OCI-LY7 (cell line): ENCODE measurements around the gene FABP6.

Experiments
- CTCF ChIP-seq: fragments of 200-600 bp; sonication (generic); conservative IDR thresholded peaks from 2 replicates; pipeline ENCODE4 v1.5.1; 2014; ENCODE audit warnings: mild to moderate bottlenecking, antibody characterized with exemption, low read length, moderate library complexity, mixed read lengths
- EZH2phosphoT487 ChIP-seq: fragments of 200-600 bp; sonication (generic); IDR thresholded peaks from 2 replicates; pipeline ENCODE4 v1.6.1; 2018; ENCODE audit warnings: low read depth, borderline replicate concordance, mild to moderate bottlenecking, mixed run types, antibody characterized with exemption, low read length, moderate library complexity, mixed read lengths

- TF ChIP-seq EZH2phosphoT487 (no peak), CTCF (no peak)
These were observed 30.4 kb upstream of the FABP6 start for GRCh38 chr5:160198841-160199409.
